Measurements from ENCODE around the gene LTBP1. TPM values are rescaled to one million over a fixed set of nuclear protein-coding genes. Genes with fewer than 3 reads are reported as not detected.

The LTBP1 gene
- polyA plus RNA-seq, 3 donors: 74.7 to 90.0 (median 83.3) TPM

DNA sequence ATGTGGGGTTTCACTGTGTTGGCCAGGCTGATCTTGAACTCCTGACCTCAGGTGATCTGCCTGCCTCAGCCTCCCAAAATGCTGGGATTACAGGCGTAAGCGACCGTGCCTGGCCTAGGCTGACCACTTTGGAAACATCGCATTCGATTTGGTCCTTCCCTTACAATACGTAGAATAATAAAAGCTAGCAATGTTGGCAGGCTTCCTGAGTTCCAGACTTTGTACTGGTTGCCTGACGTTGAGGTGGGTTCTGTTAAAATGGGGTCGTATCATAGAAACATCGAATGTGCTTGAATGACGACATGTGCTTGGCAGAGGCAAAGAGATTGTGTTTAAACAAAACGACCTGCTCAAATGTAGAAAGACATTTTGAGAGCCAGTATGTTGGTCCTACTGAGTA, 56.1 kb downstream of the LTBP1 start:
- DNase-seq (ENCODE audit: low read depth in 3 of 3, low spot score in 2 of 3): no peak

- no peak for DNase-seq (ENCODE audit: low read depth in 3 of 3, low spot score in 2 of 3)
Observed at GRCh38 chr2:33005057-33005456, 58.3 kb downstream of the LTBP1 start.

GRCh38 chr2:33008716-33009115, 62.0 kb downstream of the LTBP1 start:
- no peak for DNase-seq (ENCODE audit: low read depth in 3 of 3, low spot score in 2 of 3)

DNA sequence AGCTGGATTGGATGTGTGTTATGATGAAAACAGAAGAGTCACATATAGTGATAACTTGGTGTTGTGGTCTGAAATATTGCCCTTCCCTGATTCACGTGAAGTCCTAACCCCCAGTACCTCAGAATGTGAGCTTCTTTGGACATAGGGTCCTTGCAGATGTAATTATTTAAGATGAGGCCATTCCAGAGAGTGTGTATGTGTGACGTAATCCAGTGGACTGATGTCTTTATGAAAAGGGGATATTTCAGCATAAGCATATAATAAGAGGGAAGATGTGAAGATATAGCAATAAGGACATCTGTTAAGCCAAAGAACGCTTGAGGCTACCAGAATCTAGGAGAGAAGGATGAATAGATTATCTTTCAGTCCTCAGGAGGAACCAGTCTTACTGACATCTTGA, 62.5 kb downstream of the LTBP1 start:
- DNase-seq (ENCODE audit: low read depth in 3 of 3, low spot score in 2 of 3): no peak

DNA sequence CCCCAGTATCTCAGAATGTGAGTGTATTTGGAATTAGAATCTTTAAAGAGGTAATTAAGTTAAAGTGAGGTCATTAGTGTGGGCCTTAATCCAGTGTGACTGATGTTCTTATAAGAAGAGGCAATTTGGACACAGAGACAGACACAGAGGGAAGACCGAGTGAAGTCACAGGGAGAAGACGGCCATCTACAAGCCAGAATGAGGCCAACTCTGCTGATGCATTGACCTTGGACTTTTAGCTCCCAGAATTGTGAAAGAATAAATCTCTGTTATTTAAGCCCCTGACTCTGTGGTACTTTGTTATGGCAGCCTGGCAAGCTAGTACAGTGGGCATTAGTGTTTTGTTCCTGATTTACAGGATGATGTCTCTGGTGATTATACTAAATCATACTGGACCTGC, 64.6 kb downstream of the LTBP1 start:
- no peak for DNase-seq (ENCODE audit: low read depth in 3 of 3, low spot score in 2 of 3)

DNA sequence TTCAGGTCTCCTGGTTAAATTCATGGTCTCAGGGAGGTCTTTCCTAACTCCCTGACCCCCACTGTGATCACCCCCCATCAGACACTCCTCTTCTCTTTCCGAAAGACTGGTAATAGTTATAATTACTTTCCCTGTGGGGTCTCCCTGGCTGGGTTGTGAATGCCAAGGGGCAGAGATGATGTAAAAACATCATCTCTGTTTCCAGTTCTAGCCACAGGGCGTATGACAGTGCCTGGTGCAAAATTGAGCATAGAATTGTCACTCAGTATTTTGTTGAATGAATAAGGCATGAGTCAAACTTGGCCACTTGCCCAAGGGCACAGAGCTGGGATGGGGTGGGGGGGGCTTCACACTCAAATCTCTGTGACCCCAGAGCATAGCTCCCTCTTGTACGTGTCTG, 65.2 kb downstream of the LTBP1 start:
- DNase-seq (ENCODE audit: low read depth in 3 of 3, low spot score in 2 of 3): no peak

- DNase-seq (ENCODE audit: low read depth in 3 of 3, low spot score in 2 of 3): no peak
Observed at GRCh38 chr2:33013684-33014110, 66.9 kb downstream of the LTBP1 start.

GRCh38 chr2:33014268-33014667, 67.5 kb downstream of the LTBP1 start:
- no peak for DNase-seq (ENCODE audit: low read depth in 3 of 3, low spot score in 2 of 3)

- DNase-seq (ENCODE audit: low read depth in 3 of 3, low spot score in 2 of 3): no peak
Observed at GRCh38 chr2:33015421-33016142, 68.8 kb downstream of the LTBP1 start.

- no peak for DNase-seq (ENCODE audit: low read depth in 3 of 3, low spot score in 2 of 3)
Observed at GRCh38 chr2:33018271-33018670, 71.5 kb downstream of the LTBP1 start.

DNA sequence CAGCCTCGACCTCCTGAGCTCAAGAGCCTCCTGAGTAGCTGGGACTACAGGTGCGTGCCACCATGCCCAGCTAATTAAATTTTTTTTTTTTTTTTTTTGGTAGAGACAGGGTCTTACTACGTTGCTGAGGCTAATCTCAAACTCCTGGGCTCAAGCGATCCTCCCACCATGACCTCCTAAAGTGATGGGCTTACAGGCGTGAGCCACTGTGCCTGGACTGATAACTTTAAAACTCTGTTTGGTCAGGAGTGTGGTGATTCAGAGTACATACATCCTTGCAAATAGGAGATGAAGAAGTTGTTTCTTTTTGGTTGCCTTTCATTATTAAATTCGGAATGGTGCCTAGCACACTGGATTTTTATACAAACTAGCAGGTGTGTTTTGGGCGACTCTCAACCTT, 73.0 kb downstream of the LTBP1 start:
- DNase-seq (ENCODE audit: low read depth in 3 of 3, low spot score in 2 of 3): no peak

- DNase-seq (ENCODE audit: low read depth in 3 of 3, low spot score in 2 of 3): no peak
Observed at GRCh38 chr2:33020883-33021282, 74.1 kb downstream of the LTBP1 start.

- no peak for DNase-seq (ENCODE audit: low read depth in 3 of 3, low spot score in 2 of 3)
Observed at GRCh38 chr2:33021542-33022227, 74.9 kb downstream of the LTBP1 start.

DNA sequence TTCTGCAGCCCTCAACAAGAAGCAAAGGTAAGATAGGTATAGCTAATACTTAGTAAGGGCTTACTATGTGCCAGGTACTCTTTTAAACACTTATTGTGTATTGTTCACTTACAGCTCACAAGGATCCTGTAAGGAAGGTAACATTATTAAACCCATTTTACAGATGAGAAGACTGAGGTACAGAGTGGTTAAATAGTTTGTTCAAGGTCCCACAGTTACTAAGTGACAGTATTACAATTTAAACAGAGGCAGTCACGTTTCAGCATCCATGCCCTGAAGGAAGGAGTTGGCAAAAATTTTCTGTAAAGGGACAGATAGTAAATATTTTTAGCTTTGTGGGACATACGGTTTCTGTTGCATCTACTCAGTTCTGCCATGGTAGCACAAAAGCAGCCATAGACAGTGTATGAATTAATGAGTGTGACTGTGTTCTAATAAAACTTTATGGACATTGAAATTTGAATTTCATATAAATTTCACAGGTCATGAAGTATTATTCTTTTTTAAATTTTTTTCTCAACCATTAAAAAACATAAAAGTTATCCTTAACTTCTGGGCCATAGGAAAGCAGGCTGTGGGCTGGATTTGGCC, 75.7 kb downstream of the LTBP1 start:
- no peak for DNase-seq (ENCODE audit: low read depth in 3 of 3, low spot score in 2 of 3)

DNA sequence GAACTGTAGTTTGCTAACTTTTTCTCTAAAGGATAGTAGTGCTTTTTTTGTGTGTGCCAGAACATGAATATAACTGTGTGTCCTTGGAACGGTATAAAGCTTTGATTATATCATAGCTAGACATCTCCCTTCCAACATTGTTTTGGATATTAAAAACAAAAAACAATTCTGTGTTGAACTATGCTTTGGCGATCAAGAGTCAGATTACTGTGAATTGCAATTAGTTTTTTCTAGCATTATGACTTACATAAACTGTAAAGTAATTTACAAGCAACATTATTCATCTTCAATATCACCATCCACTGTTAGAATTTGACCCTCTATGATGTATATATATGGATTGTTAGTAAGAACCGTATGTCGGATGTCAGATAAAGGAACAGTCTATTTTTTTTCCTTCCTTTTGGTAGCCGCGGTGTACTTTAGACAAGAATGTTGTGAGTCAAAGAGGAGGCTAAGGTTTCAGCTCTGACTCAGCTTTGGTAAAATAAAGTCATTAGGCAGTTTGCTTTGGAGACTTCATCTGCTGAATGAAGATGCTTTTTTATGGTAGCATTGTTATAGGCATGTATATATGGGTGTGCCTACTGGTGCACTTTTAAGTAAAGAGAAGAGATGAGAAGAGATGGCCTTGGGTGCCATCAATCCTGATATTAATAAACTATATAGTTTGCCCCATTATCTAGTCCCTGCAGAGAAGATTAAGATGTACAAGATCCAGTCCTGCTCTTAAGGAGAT, 76.4 kb downstream of the LTBP1 start:
- no peak for DNase-seq (ENCODE audit: low read depth in 3 of 3, low spot score in 2 of 3)

DNA sequence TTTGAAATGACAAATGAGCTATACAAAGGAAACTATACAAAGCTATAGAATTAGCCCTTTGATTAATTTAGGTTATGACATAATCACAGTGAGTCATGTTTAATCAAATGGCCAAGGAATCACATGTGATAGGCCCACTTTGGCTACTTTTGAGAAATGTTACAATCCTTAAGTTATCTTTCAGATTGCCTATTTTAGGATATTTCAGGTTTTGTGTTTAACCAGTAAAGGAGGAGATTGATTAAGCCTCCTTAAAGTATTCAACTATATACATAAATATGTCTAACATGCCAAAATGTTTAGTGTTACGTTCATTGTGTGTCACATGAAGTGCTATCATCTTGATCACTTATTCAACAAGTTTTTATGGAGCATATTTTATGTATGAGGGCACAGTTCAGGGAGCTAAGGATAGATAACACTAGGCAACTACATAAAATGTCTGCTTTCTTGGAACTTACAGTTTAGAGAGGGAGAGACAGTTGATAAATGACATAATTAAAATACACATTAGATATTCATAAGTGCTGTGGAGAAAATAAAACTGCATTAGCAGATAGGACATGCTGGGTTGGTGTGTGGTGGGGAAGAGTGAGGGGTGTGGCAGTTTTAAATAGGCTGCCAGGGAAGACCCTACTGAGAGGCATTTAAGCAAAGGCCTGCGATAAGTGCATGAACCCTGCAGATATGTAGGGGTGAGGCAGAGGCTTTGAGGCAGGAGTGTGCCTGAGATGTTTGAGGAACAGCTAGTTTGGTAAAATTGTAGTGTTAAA, 77.2 kb downstream of the LTBP1 start:
- DNase-seq (ENCODE audit: low read depth in 3 of 3, low spot score in 2 of 3): no peak

GRCh38 chr2:33024758-33025157, 78.0 kb downstream of the LTBP1 start:
- DNase-seq (ENCODE audit: low read depth in 3 of 3, low spot score in 2 of 3): no peak

GRCh38 chr2:33029459-33029858, 82.7 kb downstream of the LTBP1 start:
- no peak for DNase-seq (ENCODE audit: low read depth in 3 of 3, low spot score in 2 of 3)

DNA sequence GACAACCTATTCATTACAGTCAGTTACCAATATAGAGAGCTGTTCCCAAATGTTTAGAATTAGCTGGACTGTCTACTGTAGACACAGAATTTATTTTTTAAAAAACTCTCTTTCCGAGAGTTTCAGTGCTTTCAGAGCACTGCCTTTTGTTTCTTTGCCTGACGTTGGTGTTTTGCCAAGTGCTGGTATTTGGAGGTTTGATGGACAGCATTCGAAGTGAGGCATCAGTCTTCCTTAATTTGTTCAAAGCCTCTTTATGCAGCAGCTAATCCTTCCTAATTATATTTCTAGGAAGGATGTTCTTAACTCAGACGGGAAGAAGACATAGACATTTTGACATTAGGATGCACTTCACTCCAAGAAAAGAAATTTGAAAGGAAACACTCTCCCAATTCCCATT, 83.2 kb downstream of the LTBP1 start:
- DNase-seq (ENCODE audit: low read depth in 3 of 3, low spot score in 2 of 3): no peak

DNA sequence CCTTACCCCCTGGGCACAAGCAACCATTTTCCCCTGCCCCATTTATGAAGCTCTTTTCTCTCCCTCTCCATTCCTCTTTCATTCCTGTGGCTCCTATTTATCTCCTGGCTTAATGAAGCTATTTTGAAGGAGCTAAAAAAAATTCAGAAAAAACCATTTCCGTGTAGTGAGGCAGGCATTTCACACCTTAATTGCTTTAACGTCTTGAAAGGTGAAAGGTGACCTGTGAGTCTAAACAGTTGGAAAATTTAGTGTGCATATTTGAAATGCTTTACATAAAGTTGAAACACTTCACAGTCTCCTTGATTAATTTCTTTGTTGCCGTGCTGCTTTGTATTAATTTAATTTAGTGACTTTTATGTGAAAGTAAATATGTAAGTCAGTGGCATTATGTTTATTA, 83.6 kb downstream of the LTBP1 start:
- no peak for DNase-seq (ENCODE audit: low read depth in 3 of 3, low spot score in 2 of 3)

- no peak for DNase-seq (ENCODE audit: low read depth in 3 of 3, low spot score in 2 of 3)
Observed at GRCh38 chr2:33032245-33032644, 85.5 kb downstream of the LTBP1 start.
